MM.1S (cell line): ENCODE results near the gene NLRP3.
"Not testable (repeated sequence)": the region's sequence is repeated elsewhere in the genome, so short reads cannot be mapped to it uniquely, and the experiment has no call there.

ENCODE experiments used
- DNase-seq: peaks from one replicate; pipeline ENCODE4 v3.0.0-alpha.2; 2015
- H2AFZ ChIP-seq: fragments of 300-600 bp; sonication (generic); 2 replicates; pipeline ENCODE4 v1.6.0; 2016; ENCODE audit warnings: antibody characterized with exemption, low read length
- H3F3A ChIP-seq: fragments of 300-600 bp; sonication (generic); 2 replicates; pipeline ENCODE4 v1.6.1; 2016; ENCODE audit warnings: mild to moderate bottlenecking, antibody characterized with exemption, low read length, moderate library complexity, mixed read lengths; ENCODE audit not compliant: insufficient read depth
- H3K27ac ChIP-seq: fragments of 300-600 bp; sonication (generic); 2 replicates; pipeline ENCODE4 v1.5.1; 2016; ENCODE audit warnings: mild to moderate bottlenecking, low read length
- H3K27me3 ChIP-seq: fragments of 300-600 bp; sonication (generic); replicated peaks from 2 replicates; pipeline ENCODE4 v1.6.0; 2016; ENCODE audit warnings: low read length; ENCODE audit not compliant: insufficient read depth
- H3K36me3 ChIP-seq: fragments of 300-600 bp; sonication (generic); replicated peaks from 2 replicates; pipeline ENCODE4 v1.6.1; 2016; ENCODE audit warnings: mild to moderate bottlenecking, low read length, mixed read lengths; ENCODE audit not compliant: insufficient read depth
- H3K4me1 ChIP-seq: fragments of 300-600 bp; sonication (generic); 2 replicates; pipeline ENCODE4 v1.6.1; 2016; ENCODE audit warnings: low read length, mixed read lengths
- H3K4me2 ChIP-seq: fragments of 300-600 bp; sonication (generic); 2 replicates; pipeline ENCODE4 v1.6.0; 2016; ENCODE audit warnings: low read depth, low read length
- H3K4me3 ChIP-seq: fragments of 300-600 bp; sonication (generic); 2 replicates; pipeline ENCODE4 v1.5.1; 2016; ENCODE audit warnings: low read length, mixed read lengths
- H3K79me2 ChIP-seq: fragments of 300-600 bp; sonication (generic); 2 replicates; pipeline ENCODE4 v1.6.1; 2016; ENCODE audit warnings: mixed run types, low read length, mixed read lengths
- H3K9ac ChIP-seq: fragments of 300-600 bp; sonication (generic); 2 replicates; pipeline ENCODE4 v1.6.1; 2016; ENCODE audit warnings: low read length, mixed read lengths
- H3K9me2 ChIP-seq: fragments of 300-600 bp; sonication (generic); replicated peaks from 2 replicates; pipeline ENCODE4 v1.6.1; 2016; ENCODE audit warnings: mild to moderate bottlenecking, low read length, mixed read lengths; ENCODE audit not compliant: insufficient read depth
- H3K9me3 ChIP-seq: fragments of 300-600 bp; sonication (generic); replicated peaks from 2 replicates; pipeline ENCODE4 v1.6.1; 2016; ENCODE audit warnings: mild to moderate bottlenecking, low read length, mixed read lengths; ENCODE audit not compliant: insufficient read depth
- H4K20me1 ChIP-seq: fragments of 300-600 bp; sonication (generic); 2 replicates; pipeline ENCODE4 v1.6.1; 2016; ENCODE audit warnings: mild to moderate bottlenecking, low read length, moderate library complexity, mixed read lengths; ENCODE audit not compliant: insufficient read depth
- CTCF ChIP-seq: fragments of 300-600 bp; sonication (generic); IDR thresholded peaks from 2 replicates; pipeline ENCODE4 v1.5.1; 2016; ENCODE audit warnings: antibody characterized with exemption, low read length, mixed read lengths
- EZH2 ChIP-seq: fragments of 300-600 bp; sonication (generic); optimal IDR thresholded peaks from 2 replicates; pipeline ENCODE3; 2017; ENCODE audit warnings: low read depth, mild to moderate bottlenecking, antibody characterized with exemption, low read length, mixed read lengths
- EZH2phosphoT487 ChIP-seq: fragments of 300-600 bp; sonication (generic); IDR thresholded peaks from 2 replicates; pipeline ENCODE4 v1.6.1; 2018; ENCODE audit warnings: antibody characterized with exemption, low read length

NLRP3 gene

GRCh38 chr1:247392088-247392487 lies 23.9 kb upstream of the NLRP3 start:
- no peak overlapping the region for H3K9ac ChIP-seq
- no peaks in the 10 kb centered on the region for H3K79me2 ChIP-seq
- TF ChIP-seq CTCF = no peak
- no peak for TF ChIP-seq EZH2
- no peak overlapping the region for H3K4me2 ChIP-seq
- H2AFZ ChIP-seq = no peak overlapping the region
- H3K4me1 ChIP-seq = peaks cover 18% of the 10 kb centered on the region
- H4K20me1 ChIP-seq = no peaks in the 10 kb centered on the region
- no peaks in the 10 kb centered on the region for H3K36me3 ChIP-seq
- DNase-seq = no peak
- no peaks in the 10 kb centered on the region for H3K9me2 ChIP-seq
- H3K4me3 ChIP-seq = no peak overlapping the region
- no peak overlapping the region for H3K27ac ChIP-seq
- H3F3A ChIP-seq = peaks cover 15% of the 10 kb centered on the region
- H3K9me3 ChIP-seq = no peaks in the 10 kb centered on the region
- H3K27me3 ChIP-seq = 0 out of 2 replicates have a peak, but pooled peaks cover 3% of the 10 kb centered on the region

GRCh38 chr1:247395075-247395474 lies 20.9 kb upstream of the NLRP3 start:
- not testable (repeated sequence) for DNase-seq, H3K79me2 ChIP-seq, H4K20me1 ChIP-seq, H3F3A ChIP-seq, H3K36me3 ChIP-seq, H3K4me2 ChIP-seq, H3K9ac ChIP-seq, H3K9me2 ChIP-seq, H3K27me3 ChIP-seq, H3K27ac ChIP-seq, H3K4me1 ChIP-seq, H3K9me3 ChIP-seq, H2AFZ ChIP-seq, H3K4me3 ChIP-seq

- no peaks in the 10 kb centered on the region for H3F3A ChIP-seq
- no peak overlapping the region for H3K27ac ChIP-seq
- H3K9me3 ChIP-seq = no peaks in the 10 kb centered on the region
- H2AFZ ChIP-seq = no peak overlapping the region
- no peaks in the 10 kb centered on the region for H4K20me1 ChIP-seq
- no peaks in the 10 kb centered on the region for H3K36me3 ChIP-seq
- no peak overlapping the region for H3K9ac ChIP-seq
- no peak for DNase-seq
- no peak overlapping the region for H3K4me2 ChIP-seq
- H3K4me3 ChIP-seq = no peak overlapping the region
- no peaks in the 10 kb centered on the region for H3K79me2 ChIP-seq
- TF ChIP-seq EZH2phosphoT487 = no peak
- TF ChIP-seq EZH2 = no peak
- no peak for TF ChIP-seq CTCF
- H3K9me2 ChIP-seq = no peaks in the 10 kb centered on the region
- peaks cover 15% of the 10 kb centered on the region for H3K27me3 ChIP-seq
- no peaks in the 10 kb centered on the region for H3K4me1 ChIP-seq
Observed at GRCh38 chr1:247400685-247401084, 15.3 kb upstream of the NLRP3 start.

GRCh38 chr1:247401310-247402119 lies 14.5 kb upstream of the NLRP3 start:
- Histone ChIP-seq H3K4me1 (no peaks in the 10 kb centered on the region), H3K79me2 (no peaks in the 10 kb centered on the region), H3K36me3 (no peaks in the 10 kb centered on the region), H3F3A (no peaks in the 10 kb centered on the region), H3K9me2 (no peaks in the 10 kb centered on the region), H3K9ac (no peak overlapping the region), H3K4me2 (no peak overlapping the region), H3K4me3 (no peak overlapping the region), H3K9me3 (no peaks in the 10 kb centered on the region), H3K27me3 (peaks cover 15% of the 10 kb centered on the region), H4K20me1 (no peaks in the 10 kb centered on the region), H2AFZ (no peak overlapping the region), H3K27ac (no peak overlapping the region)
- TF ChIP-seq CTCF (no peak), EZH2 (no peak), EZH2phosphoT487 (no peak)
- DNase-seq = no peak
